IMR-90 (cell line): Measurements from ENCODE around the gene GSG1. TPM values are rescaled to one million over a fixed set of nuclear protein-coding genes. Genes with fewer than 3 reads are reported as not detected.

Experiments
- ATAC-seq: fragments of 200-7000 bp; cut with Tn5 transposase; 2 replicates; pipeline ENCODE4 v1.9.1; 2020; ENCODE audit warnings: low read depth, mild to moderate bottlenecking, moderate library complexity
- BruUV-seq: library from RNA; stranded (reverse); fragments of 400-500 nt; replicated peaks from 2 replicates; lab custom pipeline; 2021; lab: Mats Ljungman, UMichigan
- CTCF ChIA-PET: fragments of 300-600 bp; formaldehyde crosslinking; extraction: SDS; loops from one replicate; lab custom pipeline; 2021; ENCODE audit warnings: antibody characterized with exemption; lab: Yijun Ruan, JAX
- POLR2A ChIA-PET: fragments of 300-600 bp; sonication (Branson Sonifier 250); formaldehyde crosslinking; loops from one replicate; lab custom pipeline; 2022; ENCODE audit warnings: antibody characterized with exemption; ENCODE audit not compliant: unreplicated experiment; lab: Charles Lee
- DNase-seq: peaks from one replicate; pipeline ENCODE4 v3.0.0; 2013
- H2AFZ ChIP-seq: replicated peaks from 2 replicates; pipeline ENCODE3; 2013; ENCODE audit warnings: low read length, mild to moderate bottlenecking; ENCODE audit not compliant: poor library complexity
- H2AK5ac ChIP-seq: 2 replicates; pipeline ENCODE4 v1.6.1; 2013; ENCODE audit warnings: low read depth, low read length, inconsistent platforms
- H2AK9ac ChIP-seq: replicated peaks from 2 replicates; pipeline ENCODE3; 2013; ENCODE audit warnings: mild to moderate bottlenecking, low read depth, low read length, moderate library complexity; ENCODE audit not compliant: poor library complexity
- H2BK120ac ChIP-seq: 2 replicates; pipeline ENCODE4 v1.6.1; 2013; ENCODE audit warnings: low read depth, low read length, inconsistent platforms
- H2BK15ac ChIP-seq: 3 replicates; pipeline ENCODE4 v1.6.1; 2013; ENCODE audit warnings: low read depth, low read length, inconsistent platforms
- H2BK20ac ChIP-seq: 2 replicates; pipeline ENCODE4 v1.6.1; 2013; ENCODE audit warnings: low read depth, mild to moderate bottlenecking, inconsistent platforms, low read length, moderate library complexity
- H2BK5ac ChIP-seq: 2 replicates; pipeline ENCODE4 v1.6.1; 2013; ENCODE audit warnings: mild to moderate bottlenecking, low read depth, low read length, inconsistent platforms; ENCODE audit not compliant: poor library complexity, severe bottlenecking
- H3K14ac ChIP-seq: replicated peaks from 2 replicates; pipeline ENCODE4 v1.6.1; 2013; ENCODE audit warnings: low read depth, low read length, inconsistent platforms
- H3K18ac ChIP-seq: 2 replicates; pipeline ENCODE4 v1.6.1; 2013; ENCODE audit warnings: low read depth, low read length, control low read depth
- H3K23ac ChIP-seq: 2 replicates; pipeline ENCODE4 v1.6.1; 2013; ENCODE audit warnings: low read depth, low read length, inconsistent platforms
- H3K27ac ChIP-seq: 2 replicates; pipeline ENCODE4 v1.5.1; 2013; ENCODE audit warnings: mild to moderate bottlenecking, control low read depth, low read length; ENCODE audit not compliant: insufficient read depth
- H3K27me3 ChIP-seq: 2 replicates; pipeline ENCODE4 v1.6.1; 2013; ENCODE audit warnings: low read length; ENCODE audit not compliant: control insufficient read depth, insufficient read depth
- H3K36me3 ChIP-seq: 2 replicates; pipeline ENCODE4 v1.6.1; 2013; ENCODE audit warnings: low read length, mixed read lengths; ENCODE audit not compliant: control insufficient read depth, insufficient read depth
- H3K4ac ChIP-seq: 2 replicates; pipeline ENCODE4 v1.6.1; 2013; ENCODE audit warnings: low read depth, low read length, inconsistent platforms
- H3K4me1 ChIP-seq: 2 replicates; pipeline ENCODE4 v1.6.1; 2013; ENCODE audit warnings: low read length, mixed read lengths; ENCODE audit not compliant: control insufficient read depth, insufficient read depth
- H3K4me2 ChIP-seq: 2 replicates; pipeline ENCODE4 v1.6.1; 2013; ENCODE audit warnings: low read depth, mild to moderate bottlenecking, control low read depth, low read length, moderate library complexity
- H3K4me3 ChIP-seq: 2 replicates; pipeline ENCODE4 v1.5.1; 2013; ENCODE audit warnings: low read depth, mild to moderate bottlenecking, control low read depth, low read length, moderate library complexity; ENCODE audit not compliant: insufficient read depth
- H3K56ac ChIP-seq: 2 replicates; pipeline ENCODE4 v1.6.1; 2013; ENCODE audit warnings: low read length, inconsistent platforms; ENCODE audit not compliant: insufficient read depth; ENCODE audit errors: extremely low read depth
- H3K79me1 ChIP-seq, 2 experiments: 2 replicates each; pipeline ENCODE4 v1.6.1; 2013; ENCODE audit warnings: low read length in 2 of 2, inconsistent platforms in 1 of 2, low read depth in 1 of 2
- H3K9ac ChIP-seq: 2 replicates; pipeline ENCODE4 v1.6.1; 2013; ENCODE audit warnings: low read depth, low read length, control low read depth
- H3K9me1 ChIP-seq: 2 replicates; pipeline ENCODE4 v1.6.1; 2013; ENCODE audit warnings: low read length, inconsistent platforms; ENCODE audit not compliant: insufficient read depth
- H3K9me3 ChIP-seq: 2 replicates; pipeline ENCODE4 v1.6.1; 2013; ENCODE audit warnings: low read length; ENCODE audit not compliant: control insufficient read depth, insufficient read depth
- H4K20me1 ChIP-seq: 2 replicates; pipeline ENCODE4 v1.6.1; 2013; ENCODE audit warnings: low read length, inconsistent platforms; ENCODE audit not compliant: insufficient read depth
- H4K5ac ChIP-seq: 2 replicates; pipeline ENCODE4 v1.6.1; 2013; ENCODE audit warnings: mild to moderate bottlenecking, low read depth, low read length, control low read depth
- H4K8ac ChIP-seq, 2 experiments: 2 replicates each; pipeline ENCODE4 v1.6.1; 2013; ENCODE audit warnings: low read depth in 2 of 2, low read length in 2 of 2, control low read depth in 1 of 2, inconsistent platforms in 1 of 2
- H4K91ac ChIP-seq: 2 replicates; pipeline ENCODE4 v1.6.1; 2013; ENCODE audit warnings: low read depth, low read length, inconsistent platforms; ENCODE audit not compliant: insufficient read depth
- BHLHE40 ChIP-seq: fragments of 150-350 bp; IDR thresholded peaks from 2 replicates; pipeline ENCODE4 v1.6.1; 2016; ENCODE audit warnings: mild to moderate bottlenecking, low read depth, low read length
- CEBPB ChIP-seq: IDR thresholded peaks from 2 replicates; pipeline ENCODE4 v1.6.1; 2012; ENCODE audit warnings: low read depth, low read length, improper control_type of control experiment
- CHD1 ChIP-seq: IDR thresholded peaks from 2 replicates; pipeline ENCODE4 v1.6.1; 2012; ENCODE audit warnings: low read depth, low read length, improper control_type of control experiment
- CTCF ChIP-seq: conservative IDR thresholded peaks from 2 replicates; pipeline ENCODE4 v1.5.1; 2012; ENCODE audit warnings: mild to moderate bottlenecking, low read depth, low read length, improper control_type of control experiment
- ELK1 ChIP-seq: fragments of 150-350 bp; IDR thresholded peaks from 2 replicates; pipeline ENCODE4 v1.6.1; 2016; ENCODE audit warnings: low read depth, mild to moderate bottlenecking, low read length, moderate library complexity, borderline replicate concordance
- MAFK ChIP-seq: IDR thresholded peaks from 2 replicates; pipeline ENCODE4 v1.6.1; 2012; ENCODE audit warnings: low read depth, low read length, improper control_type of control experiment
- MAZ ChIP-seq: IDR thresholded peaks from 2 replicates; pipeline ENCODE4 v1.6.1; 2012; ENCODE audit warnings: low read depth, mild to moderate bottlenecking, low read length, improper control_type of control experiment, moderate library complexity, borderline replicate concordance
- MXI1 ChIP-seq: IDR thresholded peaks from 2 replicates; pipeline ENCODE4 v1.6.1; 2012; ENCODE audit warnings: low read depth, mild to moderate bottlenecking, low read length, moderate library complexity, borderline replicate concordance
- NFE2L2 ChIP-seq: fragments of 150-350 bp; IDR thresholded peaks from 2 replicates; pipeline ENCODE4 v1.6.1; 2016; ENCODE audit warnings: low read depth, mild to moderate bottlenecking, low read length
- POLR2A ChIP-seq: IDR thresholded peaks from 2 replicates; pipeline ENCODE4 v1.6.1; 2012; ENCODE audit warnings: mild to moderate bottlenecking, low read depth, low read length
- RAD21 ChIP-seq: IDR thresholded peaks from 2 replicates; pipeline ENCODE4 v1.6.1; 2012; ENCODE audit warnings: low read length, improper control_type of control experiment
- RCOR1 ChIP-seq: IDR thresholded peaks from 2 replicates; pipeline ENCODE4 v1.6.1; 2012; ENCODE audit warnings: mild to moderate bottlenecking, low read length, improper control_type of control experiment; ENCODE audit not compliant: insufficient replicate concordance
- RFX5 ChIP-seq: IDR thresholded peaks from 2 replicates; pipeline ENCODE4 v1.8.0; 2012; ENCODE audit warnings: low read depth, mild to moderate bottlenecking, low read length, moderate library complexity
- SMC3 ChIP-seq: fragments of 150-350 bp; IDR thresholded peaks from 2 replicates; pipeline ENCODE4 v1.6.1; 2016; ENCODE audit warnings: low read depth, mild to moderate bottlenecking, antibody characterized with exemption, low read length, moderate library complexity
- USF2 ChIP-seq: fragments of 150-350 bp; IDR thresholded peaks from 2 replicates; pipeline ENCODE4 v1.6.1; 2017; ENCODE audit warnings: mild to moderate bottlenecking, antibody characterized with exemption, low read length, low read depth
- WGBS, 2 experiments: methylation state at CpG; one replicate each; pipeline versions ENCODE4 v1.1.5 to v1.1.7; 2013; ENCODE audit warnings: missing lambda C conversion rate in 2 of 2; ENCODE audit not compliant: insufficient read length in 1 of 2; ENCODE audit errors: extremely low coverage in 2 of 2; 5-methylcytosine and 5-hydroxymethylcytosine counted together
- dilution Hi-C: fragments of 300-500 bp; cut with HindIII; formaldehyde crosslinking; loops from one replicate; pipeline ENCODE4 v1.14.3; 2018; ENCODE audit warnings: low sequenced_read_pairs; ENCODE audit not compliant: unreplicated experiment
- in situ Hi-C: fragments of 300-500 bp; cut with MboI; formaldehyde crosslinking; loops from 3 replicates; pipeline ENCODE4 v1.14.3; 2019; ENCODE audit warnings: low sequenced_read_pairs, inconsistent platforms, mixed read lengths
- intact Hi-C: fragments of 100-400 bp; cut with micrococcal nuclease; formaldehyde crosslinking; loops from 2 replicates; pipeline ENCODE4 v1.10.0; 2022
- polyA plus RNA-seq, 3 experiments: library from polyadenylated mRNA; depleted of rRNA; stranded (reverse); fragments of >200 nt; gene quantifications; 2 replicates each; pipeline ENCODE4 v1.2.3, GENCODE V29; 2012; ENCODE audit warnings: low replicate concordance in 1 of 3
- total RNA-seq: library from RNA; depleted of rRNA; stranded (reverse); fragments of >200 nt; gene quantifications from 2 replicates; pipeline ENCODE4 v1.2.3, GENCODE V29; 2012

The GSG1 gene
- total and polyA plus RNA-seq, 2 of the 4 experiments (the other 2 are of a cell fraction) = 1.8 to 2.9 TPM

- Histone ChIP-seq H3K23ac (peak overlapping the region; percentile 44), H2AK9ac (no peak overlapping the region), H3K14ac (no peak overlapping the region; the same call in 1 of the 2 replicates), H3K4me1 (0 out of 2 replicates have a peak, but pooled peaks cover under 1% of the 10 kb centered on the region), H3K9ac (peak overlapping the region; percentile 82), H3K4me3 (peak overlapping the region; percentile 95), H2AK5ac (no peak overlapping the region), H3K27me3 (no peaks in the 10 kb centered on the region), H2BK20ac (no peak overlapping the region), H3K79me1 (peaks cover 6 to 7% of the 10 kb centered on the region in 2 experiments; a peak in 2 of 4 replicates), H2BK5ac (no peak overlapping the region), H2AFZ (peak overlapping the region; percentile 95), H3K9me1 (no peaks in the 10 kb centered on the region), H4K20me1 (no peaks in the 10 kb centered on the region), H3K56ac (no peak overlapping the region), H3K9me3 (no peaks in the 10 kb centered on the region), H2BK120ac (peak overlapping the region; percentile 25; the same call in 1 of the 2 replicates), H4K91ac (no peak overlapping the region), H3K4ac (peak overlapping the region; percentile 15; the same call in 1 of the 2 replicates), H3K27ac (peak overlapping the region; percentile 16; the same call in 1 of the 2 replicates), H3K18ac (peak overlapping the region; percentile 49; the same call in 1 of the 2 replicates), H2BK15ac (0 out of 3 replicates have a peak overlapping the region, but pooled peaks have one; percentile 12), H3K36me3 (no peaks in the 10 kb centered on the region), H3K4me2 (peak overlapping the region; percentile 99), H4K8ac (peak overlapping the region; percentile 11 to 78; a peak in 2 of 4 replicates), H4K5ac (no peak overlapping the region; the same call in 1 of the 2 replicates)
- in situ Hi-C loops (loop anchor here (25.0 kb wide), 1 partner anchor 492 kb away; no protein-coding TSS in a partner anchor), dilution Hi-C loops (no loop called here), intact Hi-C loops (loop anchor here (5.0 kb wide), 1 partner anchor 47 kb away; no protein-coding TSS in a partner anchor)
- ChIA-PET CTCF (interaction anchor here (0.8 to 1.0 kb wide), 2 partner anchors 19 to 29 kb away, joined by 3 read pairs; no protein-coding TSS in a partner anchor), POLR2A (interaction anchor here (0.5 to 0.6 kb wide), 3 partner anchors 19 to 69 kb away, joined by 3 to 5 read pairs (median 4); no protein-coding TSS in a partner anchor)
- TF ChIP-seq RAD21 = no peak
- no peak for TF ChIP-seq CEBPB
- no peak for TF ChIP-seq MAZ
- TF ChIP-seq MXI1 = no peak
- no peak for TF ChIP-seq NFE2L2
- TF ChIP-seq MAFK = no peak
- no peak for TF ChIP-seq USF2
- no peak for TF ChIP-seq CTCF
- no peak for TF ChIP-seq RFX5
- no peak for TF ChIP-seq BHLHE40
- TF ChIP-seq ELK1 = no peak
- no peak for TF ChIP-seq RCOR1
- TF ChIP-seq CHD1 = no peak
- TF ChIP-seq POLR2A = no peak
- no peak for TF ChIP-seq SMC3
- BruUV-seq = no TSS peak
- no CpG with 5 or more reads among the region's 5 CpGs for WGBS, 2 experiments
- DNase-seq (no peak), ATAC-seq (no peak)
Measured at GRCh38 chr12:13044906-13045299, 58.6 kb downstream of the GSG1 start.
